ENCODE results near the gene ZMAT1.
"Not testable (repeated sequence)": the region's sequence is repeated elsewhere in the genome, so short reads cannot be mapped to it uniquely, and the experiment has no call there.

Gene ZMAT1

GRCh38 chrX:101931488-101932248 is at the start of gene ZMAT1:
Gene ZMAT1, minus strand, starts transcription at chrX:101932027. Its CDS starts 19 bp downstream, at chrX:101932008.
- H3K9me3 ChIP-seq (ENCODE audit: low read depth, low read length), result no peaks in the 10 kb centered on the region
- H3K4me3 ChIP-seq, result peak within 1 kb of the TSS; percentile 77
- H3K36me3 ChIP-seq (ENCODE audit: insufficient read depth, low read length), result no peaks in the 10 kb centered on the region
- TF ChIP-seq FOXP2 (optimal IDR thresholded peaks at IDR 0.05; ENCODE audit: control extremely low read depth, extremely low read length, insufficient read depth) (no peak), POLR2AphosphoS5 (IDR thresholded peaks at IDR 0.05; ENCODE audit: borderline replicate concordance, low read depth, low read length) (peak; percentile 52; the same call in 1 of the 2 replicates)
- H3K27ac ChIP-seq, result peak within 1 kb of the TSS; percentile 60; the same call in 1 of the 2 replicates
- peak; percentile 47 for DNase-seq (ENCODE audit: low read depth, low spot score)
- H3K9ac ChIP-seq (ENCODE audit: insufficient read length), result peak within 1 kb of the TSS; percentile 83

DNA sequence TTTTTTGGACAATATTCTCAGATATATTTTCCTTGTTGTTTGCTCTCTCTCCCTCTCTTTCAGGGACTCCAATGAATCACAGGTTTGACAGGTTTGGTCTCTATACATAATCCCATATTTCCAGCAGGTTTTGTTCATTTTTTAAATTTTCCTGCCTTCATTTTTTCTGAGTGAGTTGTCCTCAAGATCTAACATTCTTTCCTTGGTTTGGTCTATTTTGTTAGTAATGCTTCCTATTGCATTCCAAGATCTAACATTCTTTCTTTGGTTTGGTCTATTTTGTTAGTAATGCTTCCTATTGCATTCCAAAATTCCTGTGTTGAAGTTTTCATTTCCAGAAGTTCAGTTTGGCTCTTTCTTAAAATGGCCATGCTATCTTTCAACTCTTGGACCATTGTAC is 45.3 kb upstream of the ZMAT1 start:
- no peak for DNase-seq (ENCODE audit: low read depth, low spot score)
- H3K36me3 ChIP-seq (ENCODE audit: insufficient read depth, low read length), result no peaks in the 10 kb centered on the region
- no peak overlapping the region for H3K9ac ChIP-seq (ENCODE audit: insufficient read length)
- H3K9me3 ChIP-seq (ENCODE audit: low read depth, low read length), result no peaks in the 10 kb centered on the region
- TF ChIP-seq EZH2 (IDR thresholded peaks at IDR 0.05) (no peak), FOXP2 (optimal IDR thresholded peaks at IDR 0.05; ENCODE audit: control extremely low read depth, extremely low read length, insufficient read depth) (no peak), POLR2AphosphoS5 (IDR thresholded peaks at IDR 0.05; ENCODE audit: borderline replicate concordance, low read depth, low read length) (no peak)
- no peak overlapping the region for H3K4me3 ChIP-seq
- H3K27ac ChIP-seq, result no peak overlapping the region

- Histone ChIP-seq H3K36me3 (ENCODE audit: insufficient read depth, low read length) (no peaks in the 10 kb centered on the region), H3K9me3 (ENCODE audit: low read depth, low read length) (no peaks in the 10 kb centered on the region), H3K4me3 (no peak overlapping the region), H3K27ac (no peak overlapping the region), H3K9ac (ENCODE audit: insufficient read length) (no peak overlapping the region)
- TF ChIP-seq POLR2AphosphoS5 (IDR thresholded peaks at IDR 0.05; ENCODE audit: borderline replicate concordance, low read depth, low read length) (no peak), FOXP2 (optimal IDR thresholded peaks at IDR 0.05; ENCODE audit: control extremely low read depth, extremely low read length, insufficient read depth) (no peak), EZH2 (IDR thresholded peaks at IDR 0.05) (no peak)
- no peak for DNase-seq (ENCODE audit: low read depth, low spot score)
Measured at GRCh38 chrX:101973066-101973465, 41.2 kb upstream of the ZMAT1 start.

DNA sequence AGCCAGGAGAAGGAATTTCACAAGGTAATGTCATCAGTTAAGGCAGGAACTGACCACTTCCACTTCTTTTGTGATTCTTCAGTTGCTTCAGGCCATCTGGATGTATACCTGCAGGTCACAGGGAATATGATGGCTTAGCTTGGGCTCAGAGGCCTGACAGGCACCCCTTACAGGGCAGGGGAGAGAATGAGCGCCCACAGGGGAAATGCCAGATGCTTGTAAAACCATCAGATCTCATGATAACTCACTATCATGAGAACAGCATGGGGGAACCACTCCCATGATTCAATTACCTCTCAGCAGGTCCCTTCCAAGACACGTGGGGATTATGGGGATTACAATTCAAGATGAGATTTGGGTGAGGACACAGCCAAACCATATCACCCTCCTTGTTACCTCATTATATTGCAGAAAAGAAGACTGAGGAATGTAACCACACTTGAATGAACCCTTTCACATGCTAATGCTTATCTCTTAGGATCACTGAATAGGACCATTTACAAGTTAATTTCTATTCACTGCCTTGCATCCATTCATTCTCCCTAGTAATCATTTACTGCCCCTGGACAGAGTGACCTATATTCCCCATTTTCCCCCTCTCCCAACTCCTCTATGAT is 33.2 kb upstream of the ZMAT1 start:
- not testable (repeated sequence) for H3K9me3 ChIP-seq (ENCODE audit: low read depth, low read length); H3K4me3 ChIP-seq; DNase-seq (ENCODE audit: low read depth, low spot score); H3K27ac ChIP-seq; H3K36me3 ChIP-seq (ENCODE audit: insufficient read depth, low read length); H3K9ac ChIP-seq (ENCODE audit: insufficient read length)

DNA sequence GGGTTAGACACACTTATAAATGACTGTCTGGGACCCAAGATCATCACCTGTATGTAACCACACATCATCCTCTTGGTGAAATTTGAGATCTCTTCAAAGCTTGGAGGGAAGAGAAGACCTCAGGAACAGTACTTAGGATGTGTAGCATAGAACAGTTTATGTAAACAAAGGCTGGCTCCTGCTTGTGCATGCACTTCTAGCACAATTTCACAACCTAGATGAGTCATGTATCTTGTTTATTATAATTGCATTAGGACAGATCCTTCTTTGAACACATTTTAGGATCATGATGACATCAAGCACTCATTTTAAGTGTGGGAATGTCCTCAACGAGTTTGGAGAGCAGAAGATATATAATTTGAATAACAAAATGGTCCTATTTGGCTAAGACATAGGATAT is 26.3 kb upstream of the ZMAT1 start:
- no peak for DNase-seq (ENCODE audit: low read depth, low spot score)

DNA sequence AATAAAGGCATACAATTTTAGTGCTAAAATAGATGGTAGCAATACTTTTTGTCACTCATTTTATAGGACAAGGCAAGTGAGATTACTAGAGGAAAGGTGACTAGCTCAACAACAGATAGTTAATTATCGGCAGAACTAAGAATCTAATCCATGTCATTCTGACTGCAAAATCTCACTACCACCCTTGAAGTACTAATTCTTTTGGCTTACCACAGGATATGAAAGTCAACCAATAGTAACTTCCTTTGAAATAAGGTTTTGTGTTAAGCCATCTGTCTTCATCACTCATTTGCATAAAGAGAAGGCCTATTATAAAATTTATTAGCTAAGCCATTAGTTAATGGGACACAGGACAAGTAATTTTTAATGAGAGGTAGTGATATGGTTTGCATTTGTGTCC is 25.3 kb upstream of the ZMAT1 start:
- no peak for DNase-seq (ENCODE audit: low read depth, low spot score)
- Histone ChIP-seq H3K9ac (ENCODE audit: insufficient read length) (no peak overlapping the region), H3K36me3 (ENCODE audit: insufficient read depth, low read length) (no peaks in the 10 kb centered on the region), H3K9me3 (ENCODE audit: low read depth, low read length) (no peaks in the 10 kb centered on the region), H3K4me3 (no peak overlapping the region), H3K27ac (no peak overlapping the region)
- TF ChIP-seq FOXP2 (optimal IDR thresholded peaks at IDR 0.05; ENCODE audit: control extremely low read depth, extremely low read length, insufficient read depth) (no peak), POLR2AphosphoS5 (IDR thresholded peaks at IDR 0.05; ENCODE audit: borderline replicate concordance, low read depth, low read length) (no peak), EZH2 (IDR thresholded peaks at IDR 0.05) (no peak)

More for the DNA sequence above, 26.3 kb upstream of the ZMAT1 start:
- TF ChIP-seq POLR2AphosphoS5 (IDR thresholded peaks at IDR 0.05; ENCODE audit: borderline replicate concordance, low read depth, low read length), result no peak
- TF ChIP-seq EZH2 (IDR thresholded peaks at IDR 0.05), result no peak
- Histone ChIP-seq H3K36me3 (ENCODE audit: insufficient read depth, low read length) (no peaks in the 10 kb centered on the region), H3K27ac (no peak overlapping the region), H3K9ac (ENCODE audit: insufficient read length) (no peak overlapping the region), H3K4me3 (no peak overlapping the region), H3K9me3 (ENCODE audit: low read depth, low read length) (no peaks in the 10 kb centered on the region)

- no peak overlapping the region for H3K9ac ChIP-seq (ENCODE audit: insufficient read length)
- no peak overlapping the region for H3K27ac ChIP-seq
- no peaks in the 10 kb centered on the region for H3K36me3 ChIP-seq (ENCODE audit: insufficient read depth, low read length)
- no peak overlapping the region for H3K4me3 ChIP-seq
- TF ChIP-seq POLR2AphosphoS5 (IDR thresholded peaks at IDR 0.05; ENCODE audit: borderline replicate concordance, low read depth, low read length) (no peak), EZH2 (IDR thresholded peaks at IDR 0.05) (no peak), FOXP2 (optimal IDR thresholded peaks at IDR 0.05; ENCODE audit: control extremely low read depth, extremely low read length, insufficient read depth) (no peak)
- no peak for DNase-seq (ENCODE audit: low read depth, low spot score)
- H3K9me3 ChIP-seq (ENCODE audit: low read depth, low read length), result no peaks in the 10 kb centered on the region
Measured at GRCh38 chrX:101956556-101956955, 24.7 kb upstream of the ZMAT1 start.

GRCh38 chrX:101950581-101950980 is 18.8 kb upstream of the ZMAT1 start:
- no peak for TF ChIP-seq FOXP2 (optimal IDR thresholded peaks at IDR 0.05; ENCODE audit: control extremely low read depth, extremely low read length, insufficient read depth)
- no peak for TF ChIP-seq POLR2AphosphoS5 (IDR thresholded peaks at IDR 0.05; ENCODE audit: borderline replicate concordance, low read depth, low read length)
- H3K9me3 ChIP-seq (ENCODE audit: low read depth, low read length), result no peaks in the 10 kb centered on the region
- no peak overlapping the region for H3K4me3 ChIP-seq
- no peaks in the 10 kb centered on the region for H3K36me3 ChIP-seq (ENCODE audit: insufficient read depth, low read length)
- H3K27ac ChIP-seq, result no peak overlapping the region
- H3K9ac ChIP-seq (ENCODE audit: insufficient read length), result no peak overlapping the region
- no peak for DNase-seq (ENCODE audit: low read depth, low spot score)

- H3K36me3 ChIP-seq (ENCODE audit: insufficient read depth, low read length), result no peaks in the 10 kb centered on the region
- H3K4me3 ChIP-seq, result no peak overlapping the region
- H3K27ac ChIP-seq, result no peak overlapping the region
- no peaks in the 10 kb centered on the region for H3K9me3 ChIP-seq (ENCODE audit: low read depth, low read length)
- TF ChIP-seq EZH2 (IDR thresholded peaks at IDR 0.05) (no peak), FOXP2 (optimal IDR thresholded peaks at IDR 0.05; ENCODE audit: control extremely low read depth, extremely low read length, insufficient read depth) (no peak), POLR2AphosphoS5 (IDR thresholded peaks at IDR 0.05; ENCODE audit: borderline replicate concordance, low read depth, low read length) (no peak)
- DNase-seq (ENCODE audit: low read depth, low spot score), result no peak
- no peak overlapping the region for H3K9ac ChIP-seq (ENCODE audit: insufficient read length)
Measured at GRCh38 chrX:101932249-101932570, 383 bp upstream of the ZMAT1 start.
